DOHH2 (cell line): ENCODE results near the gene PACSIN1.

ENCODE experiments used
- H3F3A ChIP-seq: fragments of 200-600 bp; sonication (generic), shearing (Covaris generic); 2 replicates; pipeline ENCODE4 v1.6.0; 2016; ENCODE audit warnings: antibody characterized with exemption, mild to moderate bottlenecking; ENCODE audit not compliant: control insufficient read depth, insufficient read depth
- H3K27ac ChIP-seq: fragments of 200-600 bp; sonication (generic); 2 replicates; pipeline ENCODE4 v1.5.1; 2014; ENCODE audit warnings: low read depth, mild to moderate bottlenecking, low read length, moderate library complexity
- H3K27me3 ChIP-seq: fragments of 200-600 bp; sonication (generic); 2 replicates; pipeline ENCODE4 v1.6.1; 2014; ENCODE audit warnings: mild to moderate bottlenecking, low read length, mixed read lengths; ENCODE audit not compliant: control insufficient read depth
- H3K36me3 ChIP-seq: fragments of 200-600 bp; sonication (generic); 2 replicates; pipeline ENCODE4 v1.6.1; 2014; ENCODE audit warnings: mild to moderate bottlenecking, low read length, moderate library complexity, mixed read lengths; ENCODE audit not compliant: control insufficient read depth
- H3K4me1 ChIP-seq: fragments of 200-600 bp; sonication (generic); 2 replicates; pipeline ENCODE4 v1.6.1; 2014; ENCODE audit warnings: mild to moderate bottlenecking, low read length, mixed read lengths; ENCODE audit not compliant: control insufficient read depth
- H3K4me2 ChIP-seq: fragments of 200-600 bp; sonication (generic); 2 replicates; pipeline ENCODE4 v1.6.0; 2014; ENCODE audit warnings: mild to moderate bottlenecking, low read length, moderate library complexity
- H3K4me3 ChIP-seq: fragments of 200-600 bp; sonication (generic); 2 replicates; pipeline ENCODE4 v1.5.1; 2014; ENCODE audit warnings: mild to moderate bottlenecking, low read length, mixed read lengths
- H3K79me2 ChIP-seq: fragments of 200-600 bp; sonication (generic); 2 replicates; pipeline ENCODE4 v1.6.1; 2014; ENCODE audit warnings: mild to moderate bottlenecking, low read length, mixed read lengths; ENCODE audit not compliant: control insufficient read depth
- H3K9me2 ChIP-seq: fragments of 200-600 bp; sonication (generic); replicated peaks from 2 replicates; pipeline ENCODE4 v1.6.1; 2014; ENCODE audit warnings: mild to moderate bottlenecking, low read length, mixed read lengths; ENCODE audit not compliant: control insufficient read depth
- H3K9me3 ChIP-seq: fragments of 200-600 bp; sonication (generic); 2 replicates; pipeline ENCODE4 v1.6.1; 2014; ENCODE audit warnings: antibody characterized with exemption, low read length, mixed read lengths; ENCODE audit not compliant: control insufficient read depth, insufficient read depth
- H4K20me1 ChIP-seq: fragments of 200-600 bp; sonication (generic); 2 replicates; pipeline ENCODE4 v1.6.0; 2014; ENCODE audit warnings: low read depth, mild to moderate bottlenecking, antibody characterized with exemption, low read length, moderate library complexity; ENCODE audit not compliant: control insufficient read depth, insufficient read depth
- EZH2phosphoT487 ChIP-seq: fragments of 200-600 bp; sonication (generic); IDR thresholded peaks from 2 replicates; pipeline ENCODE4 v1.6.1; 2017; ENCODE audit warnings: borderline replicate concordance, mild to moderate bottlenecking, antibody characterized with exemption, low read length, moderate library complexity, mixed read lengths
- TF ChIP-seq, protein P1 (sequence below): fragments of 200-600 bp; sonication (generic); IDR thresholded peaks from one replicate; pipeline ENCODE4 v1.5.1; 2014; ENCODE audit warnings: antibody characterized with exemption, mild to moderate bottlenecking, low read depth, low read length; ENCODE audit not compliant: poor library complexity, severe bottlenecking

Gene PACSIN1

DNA sequence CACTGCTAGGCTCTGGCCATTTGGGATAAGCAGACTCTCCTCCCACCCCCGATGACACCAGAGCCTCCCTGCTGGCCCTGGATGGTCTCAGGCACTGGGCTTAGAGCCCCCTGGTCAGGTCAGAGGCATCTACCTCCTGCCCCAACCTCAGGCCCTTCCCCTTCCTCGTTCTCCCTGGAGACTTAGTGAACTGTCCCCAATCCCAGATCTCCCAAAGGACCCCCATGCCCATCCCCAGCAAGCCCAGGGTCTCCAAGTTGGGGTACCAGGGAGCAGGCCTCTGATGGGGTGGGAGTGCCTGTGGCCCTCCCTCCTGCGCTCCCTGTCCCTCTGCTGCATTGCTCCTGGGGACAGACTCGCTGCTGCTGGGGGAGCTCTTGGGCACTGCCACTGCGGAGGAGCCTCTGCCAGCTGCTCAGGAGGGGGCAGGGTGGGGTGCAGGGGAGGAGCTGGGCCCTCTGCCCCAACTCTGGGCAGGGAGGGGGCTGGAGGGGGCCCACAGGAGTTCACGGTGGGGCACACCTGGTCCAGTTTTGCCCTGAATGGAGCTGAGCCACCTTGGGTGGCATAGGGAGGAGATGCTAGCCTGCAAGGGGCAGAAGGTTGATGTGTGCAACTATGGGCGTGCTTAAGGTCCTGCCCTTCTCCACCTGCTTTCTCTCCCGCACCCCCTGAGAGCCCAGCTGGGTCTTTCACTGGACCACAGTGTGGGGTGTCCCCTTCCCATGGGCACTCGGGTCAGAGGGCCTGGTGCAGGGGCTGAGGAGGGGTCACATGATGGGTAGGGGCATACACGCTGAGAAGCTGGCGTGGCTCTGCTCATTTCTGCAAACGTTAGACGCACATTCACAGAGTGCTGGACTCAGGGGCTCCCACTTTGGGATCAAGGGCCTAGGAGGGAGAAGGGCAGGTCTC is 49.9 kb downstream of the PACSIN1 start:
- Histone ChIP-seq H3K27me3 (no peaks in the 10 kb centered on the region), H3K79me2 (no peaks in the 10 kb centered on the region), H3K4me1 (no peaks in the 10 kb centered on the region), H3K4me3 (no peak overlapping the region), H3K4me2 (no peak overlapping the region), H3K9me3 (no peaks in the 10 kb centered on the region), H3K36me3 (no peaks in the 10 kb centered on the region), H3K9me2 (no peaks in the 10 kb centered on the region), H3K27ac (no peak overlapping the region), H4K20me1 (peaks cover 4% of the 10 kb centered on the region; the same call in 1 of the 2 replicates), H3F3A (no peaks in the 10 kb centered on the region)
- TF ChIP-seq, protein P1, sequence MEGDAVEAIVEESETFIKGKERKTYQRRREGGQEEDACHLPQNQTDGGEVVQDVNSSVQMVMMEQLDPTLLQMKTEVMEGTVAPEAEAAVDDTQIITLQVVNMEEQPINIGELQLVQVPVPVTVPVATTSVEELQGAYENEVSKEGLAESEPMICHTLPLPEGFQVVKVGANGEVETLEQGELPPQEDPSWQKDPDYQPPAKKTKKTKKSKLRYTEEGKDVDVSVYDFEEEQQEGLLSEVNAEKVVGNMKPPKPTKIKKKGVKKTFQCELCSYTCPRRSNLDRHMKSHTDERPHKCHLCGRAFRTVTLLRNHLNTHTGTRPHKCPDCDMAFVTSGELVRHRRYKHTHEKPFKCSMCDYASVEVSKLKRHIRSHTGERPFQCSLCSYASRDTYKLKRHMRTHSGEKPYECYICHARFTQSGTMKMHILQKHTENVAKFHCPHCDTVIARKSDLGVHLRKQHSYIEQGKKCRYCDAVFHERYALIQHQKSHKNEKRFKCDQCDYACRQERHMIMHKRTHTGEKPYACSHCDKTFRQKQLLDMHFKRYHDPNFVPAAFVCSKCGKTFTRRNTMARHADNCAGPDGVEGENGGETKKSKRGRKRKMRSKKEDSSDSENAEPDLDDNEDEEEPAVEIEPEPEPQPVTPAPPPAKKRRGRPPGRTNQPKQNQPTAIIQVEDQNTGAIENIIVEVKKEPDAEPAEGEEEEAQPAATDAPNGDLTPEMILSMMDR, result no peak
- no peak for TF ChIP-seq EZH2phosphoT487

DNA sequence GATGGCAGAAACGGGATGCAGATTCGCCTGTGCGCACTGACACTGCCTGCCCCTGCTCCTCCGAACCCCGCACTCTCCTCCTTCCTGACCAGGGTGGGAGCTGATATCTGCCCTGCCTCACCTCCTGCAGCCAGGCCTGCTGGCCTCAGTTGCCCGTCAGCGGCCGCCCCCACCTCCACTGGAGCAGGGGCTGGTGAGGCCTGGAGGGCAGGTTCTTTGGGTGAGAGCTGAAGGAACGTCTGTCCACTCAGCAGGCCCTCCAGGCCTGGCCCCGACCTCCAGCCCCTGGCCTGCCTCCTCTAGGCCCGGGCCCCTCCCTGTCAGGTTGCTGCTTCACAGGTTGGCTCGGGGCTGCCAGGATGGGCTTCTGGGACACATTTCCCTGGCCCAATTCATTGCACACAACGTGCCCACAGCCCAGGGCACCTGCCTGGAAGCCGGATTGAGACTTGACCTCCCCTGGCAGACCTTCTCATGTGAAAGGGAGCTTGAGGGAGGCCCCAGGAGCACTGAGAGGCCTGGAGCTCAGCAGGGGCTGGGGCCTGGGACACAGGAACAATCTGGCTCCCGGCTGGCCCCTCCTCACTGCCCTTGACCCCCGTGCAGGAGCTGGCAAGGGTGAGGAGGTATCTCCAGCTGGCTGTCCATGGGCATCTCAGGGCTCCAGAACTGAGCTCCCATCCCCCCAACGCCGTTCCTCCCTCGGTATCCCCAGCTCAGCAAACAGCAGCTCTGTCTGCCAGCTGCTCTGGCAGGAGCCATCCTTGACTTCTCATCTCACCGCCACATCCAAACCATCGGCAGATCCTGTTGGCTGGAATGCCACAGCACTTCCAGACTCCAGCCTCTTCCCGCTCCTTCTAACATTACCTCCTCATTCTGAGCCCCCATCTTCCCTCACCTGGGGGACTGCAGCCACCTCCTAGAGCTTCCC is 50.8 kb downstream of the PACSIN1 start:
- no peaks in the 10 kb centered on the region for H3F3A ChIP-seq
- no peaks in the 10 kb centered on the region for H3K27me3 ChIP-seq
- no peaks in the 10 kb centered on the region for H3K36me3 ChIP-seq
- H3K9me3 ChIP-seq, result no peaks in the 10 kb centered on the region
- no peak overlapping the region for H3K4me2 ChIP-seq
- H3K9me2 ChIP-seq, result no peaks in the 10 kb centered on the region
- no peak overlapping the region for H3K4me3 ChIP-seq
- H3K4me1 ChIP-seq, result no peaks in the 10 kb centered on the region
- H4K20me1 ChIP-seq, result peaks cover 4% of the 10 kb centered on the region; the same call in 1 of the 2 replicates
- TF ChIP-seq, protein P1, result no peak
- no peak overlapping the region for H3K27ac ChIP-seq
- H3K79me2 ChIP-seq, result no peaks in the 10 kb centered on the region

DNA sequence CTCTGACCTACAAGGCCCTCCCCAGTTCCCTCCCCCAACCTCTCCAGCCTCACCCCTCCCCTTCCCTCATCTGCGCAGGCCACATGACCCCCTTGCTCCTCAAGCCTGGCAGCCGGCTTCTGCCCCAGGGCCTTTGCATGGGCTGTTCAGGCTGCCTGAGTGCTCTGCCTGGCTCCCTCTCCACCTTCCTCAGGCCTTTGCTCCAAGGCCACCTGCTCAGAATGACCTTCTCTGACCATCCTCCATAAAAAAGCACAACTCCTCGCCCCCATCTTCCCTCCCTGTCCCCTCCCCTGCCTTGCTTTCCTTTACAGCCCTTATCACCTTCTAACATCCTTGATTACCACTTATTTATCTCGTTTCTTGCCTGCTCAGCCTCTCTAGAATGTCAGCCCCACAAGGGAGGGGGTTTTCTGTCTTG is 51.6 kb downstream of the PACSIN1 start:
- H3K27me3 ChIP-seq, result no peaks in the 10 kb centered on the region
- no peak overlapping the region for H3K4me2 ChIP-seq
- peaks cover 4% of the 10 kb centered on the region; the same call in 1 of the 2 replicates for H4K20me1 ChIP-seq
- H3K4me3 ChIP-seq, result no peak overlapping the region
- H3K4me1 ChIP-seq, result no peaks in the 10 kb centered on the region
- no peaks in the 10 kb centered on the region for H3K9me2 ChIP-seq
- H3K79me2 ChIP-seq, result no peaks in the 10 kb centered on the region
- no peaks in the 10 kb centered on the region for H3F3A ChIP-seq
- no peaks in the 10 kb centered on the region for H3K9me3 ChIP-seq
- TF ChIP-seq, protein P1, result no peak
- no peak for TF ChIP-seq EZH2phosphoT487
- H3K27ac ChIP-seq, result no peak overlapping the region
- no peaks in the 10 kb centered on the region for H3K36me3 ChIP-seq
